ENCODE data around the gene SMIM36. TPM values are rescaled to one million over a fixed set of nuclear protein-coding genes. Genes with fewer than 3 reads are reported as not detected.

Gene SMIM36
- total RNA-seq, 1 donor from 2014 or later, result not detected

DNA sequence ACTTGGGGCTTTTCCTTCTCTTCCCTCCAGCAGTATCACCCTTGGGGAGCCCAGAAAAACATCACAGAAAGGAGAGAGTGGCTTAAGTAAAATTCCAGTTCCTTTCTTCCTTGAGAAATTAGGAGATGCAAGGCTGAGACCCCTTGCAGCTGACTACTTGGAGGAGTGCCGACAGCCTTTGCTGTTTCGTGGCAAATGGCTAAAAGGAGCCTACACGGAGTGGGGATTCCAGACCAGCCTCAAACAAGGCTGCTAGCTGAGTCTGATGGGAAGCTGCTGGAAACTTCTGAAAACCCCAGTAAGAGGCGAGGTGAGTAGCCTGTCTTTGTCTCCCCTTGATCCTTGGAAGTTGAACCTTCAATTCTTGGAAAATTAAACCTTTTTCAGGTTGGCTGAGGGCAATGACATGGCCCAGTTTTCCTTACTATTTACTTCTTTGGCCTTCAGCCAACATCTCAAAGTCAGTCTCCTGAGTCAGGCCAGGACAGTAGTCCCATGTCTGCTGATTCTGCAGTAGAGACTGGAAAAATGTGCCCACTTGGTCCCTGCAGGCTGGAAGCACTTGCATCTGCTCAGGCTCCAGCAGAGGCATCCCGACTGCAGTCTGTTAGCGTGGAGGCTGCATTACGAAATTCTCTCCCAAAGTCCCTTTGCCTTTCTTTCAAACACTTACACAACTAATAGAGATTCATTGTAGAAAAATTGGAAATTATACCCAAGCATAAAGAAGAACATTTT is 23.4 kb downstream of the SMIM36 start:
- DNase-seq, result no peak
- no peak overlapping the region for H3K4me3 ChIP-seq
- H3K36me3 ChIP-seq, result no peaks in the 10 kb centered on the region
- ATAC-seq, result no peak
- no peaks in the 10 kb centered on the region for H3K27me3 ChIP-seq (ENCODE audit: low read depth)
- no peak for TF ChIP-seq CTCF (IDR thresholded peaks at IDR 0.05)
- H3K9me3 ChIP-seq, result no peaks in the 10 kb centered on the region
- H3K27ac ChIP-seq, result no peak overlapping the region
- no peaks in the 10 kb centered on the region for H3K4me1 ChIP-seq
- intact Hi-C loops (cut with DNase I), result no loop called here

- H3K27ac ChIP-seq, result no peak overlapping the region
- no peaks in the 10 kb centered on the region for H3K9me3 ChIP-seq
- H3K27me3 ChIP-seq (ENCODE audit: low read depth), result no peaks in the 10 kb centered on the region
- no peaks in the 10 kb centered on the region for H3K4me1 ChIP-seq
- H3K36me3 ChIP-seq, result no peaks in the 10 kb centered on the region
- ATAC-seq, result no peak
- intact Hi-C loops (cut with DNase I), result no loop called here
- no peak overlapping the region for H3K4me3 ChIP-seq
- DNase-seq, result no peak
- no peak for TF ChIP-seq CTCF (IDR thresholded peaks at IDR 0.05)
Measured at GRCh38 chr17:55484575-55484974, 26.7 kb downstream of the SMIM36 start.

GRCh38 chr17:55482591-55483389 is 28.5 kb downstream of the SMIM36 start:
- no peak overlapping the region for H3K27ac ChIP-seq
- no peaks in the 10 kb centered on the region for H3K4me1 ChIP-seq
- H3K9me3 ChIP-seq, result no peaks in the 10 kb centered on the region
- H3K4me3 ChIP-seq, result no peak overlapping the region
- no peak for DNase-seq
- no peak for TF ChIP-seq CTCF (IDR thresholded peaks at IDR 0.05)
- intact Hi-C loops (cut with DNase I), result no loop called here
- no peak for ATAC-seq
- no peaks in the 10 kb centered on the region for H3K27me3 ChIP-seq (ENCODE audit: low read depth)
- H3K36me3 ChIP-seq, result no peaks in the 10 kb centered on the region

DNA sequence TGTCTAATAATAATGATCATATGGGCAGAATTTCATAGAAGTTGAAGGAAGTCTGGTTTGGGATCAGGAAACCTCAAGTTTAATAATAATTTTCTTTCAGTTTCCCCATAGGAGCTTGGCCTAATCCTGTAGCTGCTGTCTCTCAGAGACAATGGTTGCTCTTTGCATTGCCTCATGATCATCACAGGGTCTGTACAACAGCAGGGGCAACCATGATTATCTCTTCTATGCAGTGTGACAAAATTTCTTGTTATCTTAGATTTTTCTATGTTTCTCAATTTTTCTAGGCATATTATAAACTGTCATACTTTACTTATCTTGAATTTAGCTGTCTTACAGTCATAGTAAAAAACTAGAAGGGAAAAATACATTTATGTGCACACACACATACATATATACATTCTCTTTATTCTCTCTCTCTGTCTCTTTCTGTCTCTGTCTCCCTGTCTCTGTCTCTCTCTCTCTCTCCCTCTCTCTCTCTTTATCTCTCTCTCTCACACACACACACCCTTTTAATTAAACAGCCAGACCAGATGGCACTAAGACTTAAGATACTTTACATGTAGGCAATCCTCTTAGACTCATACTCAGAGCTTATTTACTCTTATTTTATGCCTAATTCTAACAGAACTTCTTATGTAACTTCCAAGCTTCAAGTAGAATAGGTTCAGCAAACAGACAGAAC is 30.5 kb downstream of the SMIM36 start:
- Histone ChIP-seq H3K4me1 (no peaks in the 10 kb centered on the region), H3K9me3 (no peaks in the 10 kb centered on the region), H3K27ac (no peak overlapping the region), H3K36me3 (no peaks in the 10 kb centered on the region), H3K27me3 (ENCODE audit: low read depth) (no peaks in the 10 kb centered on the region), H3K4me3 (no peak overlapping the region)
- intact Hi-C loops (cut with DNase I), result no loop called here
- ATAC-seq (no peak), DNase-seq (no peak)
- no peak for TF ChIP-seq CTCF (IDR thresholded peaks at IDR 0.05)

- TF ChIP-seq CTCF (IDR thresholded peaks at IDR 0.05), result no peak
- ATAC-seq (no peak), DNase-seq (no peak)
- H3K27ac ChIP-seq, result no peak overlapping the region
- no peaks in the 10 kb centered on the region for H3K36me3 ChIP-seq
- H3K4me1 ChIP-seq, result no peaks in the 10 kb centered on the region
- H3K9me3 ChIP-seq, result no peaks in the 10 kb centered on the region
- H3K27me3 ChIP-seq (ENCODE audit: low read depth), result no peaks in the 10 kb centered on the region
- intact Hi-C loops (cut with DNase I), result no loop called here
- H3K4me3 ChIP-seq, result no peak overlapping the region
Measured at GRCh38 chr17:55479903-55480302, 31.3 kb downstream of the SMIM36 start.
